ENCODE results near the gene GDPD5. TPM values are rescaled to one million over a fixed set of nuclear protein-coding genes. Genes with fewer than 3 reads are reported as not detected.

GDPD5 gene
- total RNA-seq, 1 donor from 2014 or later: 15.8 TPM

DNA sequence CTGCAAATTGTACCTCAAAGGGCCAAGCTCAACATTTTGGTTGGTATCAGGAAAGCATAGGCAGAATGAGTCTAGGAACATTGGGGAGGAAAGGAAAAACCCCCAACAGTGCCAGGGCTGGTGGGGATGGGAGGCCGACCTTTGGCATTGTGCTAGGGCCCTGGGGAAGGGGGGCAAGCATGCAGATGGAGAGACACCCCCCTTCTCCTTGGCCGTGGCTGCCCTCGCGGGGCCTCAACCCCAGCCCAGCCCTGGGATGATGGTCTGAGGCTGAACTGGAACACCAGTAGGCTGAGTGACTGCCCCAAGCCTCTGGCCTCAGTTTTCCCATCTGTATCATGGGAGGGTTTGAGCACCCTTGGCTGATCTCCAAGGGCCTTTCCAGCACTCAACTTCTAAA is 40.0 kb downstream of the GDPD5 start:
- H3K9me3 ChIP-seq: no peaks in the 10 kb centered on the region
- TF ChIP-seq CTCF (IDR thresholded peaks at IDR 0.05): no peak
- H3K36me3 ChIP-seq: no peaks in the 10 kb centered on the region
- no peak for DNase-seq
- no peak for ATAC-seq
- no peaks in the 10 kb centered on the region for H3K4me1 ChIP-seq
- no peak overlapping the region for H3K4me3 ChIP-seq
- no peaks in the 10 kb centered on the region for H3K27me3 ChIP-seq (ENCODE audit: low read depth)
- H3K27ac ChIP-seq: no peak overlapping the region
- intact Hi-C loops (cut with DNase I): no loop called here

DNA sequence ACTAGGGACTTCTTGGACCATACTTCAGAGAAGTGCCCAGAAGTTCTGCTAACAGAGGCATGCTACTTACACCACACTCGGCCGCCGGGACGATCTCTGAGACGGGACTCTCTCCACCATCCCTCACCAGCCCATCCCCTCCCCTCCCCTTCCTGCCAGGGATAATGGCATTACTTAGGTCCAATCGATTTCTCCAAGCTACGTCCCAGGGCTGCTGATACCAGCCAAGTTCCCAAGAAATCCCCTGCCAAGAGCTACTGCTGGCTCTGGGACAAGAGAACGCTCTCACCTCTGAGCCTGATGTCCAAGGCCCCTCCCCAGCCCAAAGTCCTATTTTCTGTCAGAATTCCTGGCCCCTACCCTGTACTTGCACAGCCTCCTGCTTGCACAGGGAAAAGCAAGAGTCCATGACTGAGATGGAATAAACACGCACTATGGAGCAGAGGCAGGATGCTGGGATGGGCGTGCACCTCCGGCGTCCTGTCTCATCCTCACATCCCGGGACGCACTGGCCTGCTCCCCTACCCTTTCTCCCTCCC is 42.7 kb downstream of the GDPD5 start:
- Histone ChIP-seq H3K9me3 (no peaks in the 10 kb centered on the region), H3K36me3 (no peaks in the 10 kb centered on the region), H3K27me3 (ENCODE audit: low read depth) (no peaks in the 10 kb centered on the region), H3K27ac (no peak overlapping the region), H3K4me3 (no peak overlapping the region), H3K4me1 (no peaks in the 10 kb centered on the region)
- no peak for TF ChIP-seq CTCF (IDR thresholded peaks at IDR 0.05)
- DNase-seq (no peak), ATAC-seq (no peak)
- intact Hi-C loops (cut with DNase I): no loop called here

DNA sequence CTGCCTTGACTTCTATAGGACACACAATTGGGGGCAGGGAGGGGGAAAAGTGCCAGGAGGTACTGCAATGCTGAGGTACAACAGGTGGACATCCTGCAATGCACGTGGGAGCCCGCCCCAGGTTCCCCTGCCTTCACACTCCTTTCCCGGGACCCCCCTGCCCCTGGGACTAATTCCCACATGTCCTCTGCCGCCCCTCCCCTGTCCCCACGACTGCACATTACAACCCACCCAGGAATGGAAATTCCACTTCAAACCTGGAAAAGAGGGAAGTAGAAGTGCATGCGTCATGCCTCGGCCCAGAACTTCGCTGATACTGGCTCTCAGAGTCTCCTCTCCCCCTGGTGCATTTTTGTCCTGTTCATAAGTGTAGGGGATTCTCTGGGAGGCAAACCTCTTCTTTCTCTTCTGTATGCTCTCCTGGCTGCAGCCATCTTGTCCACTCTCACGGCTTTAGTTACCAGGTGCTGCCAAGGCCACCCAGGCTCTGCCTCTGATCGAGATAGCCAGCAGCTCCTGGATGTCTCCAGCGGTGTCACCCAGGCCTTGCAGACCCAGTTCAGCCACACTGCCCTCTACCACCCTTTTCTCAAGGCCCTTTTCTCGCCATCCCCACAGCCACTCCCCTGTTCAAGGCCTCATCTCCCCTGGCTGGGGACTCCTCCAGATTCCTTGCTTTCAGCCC is 43.7 kb downstream of the GDPD5 start:
- no peak for ATAC-seq
- Histone ChIP-seq H3K4me1 (peaks cover 1% of the 10 kb centered on the region), H3K9me3 (no peaks in the 10 kb centered on the region), H3K36me3 (no peaks in the 10 kb centered on the region), H3K27me3 (ENCODE audit: low read depth) (no peaks in the 10 kb centered on the region), H3K4me3 (no peak overlapping the region), H3K27ac (no peak overlapping the region)
- intact Hi-C loops (cut with DNase I): no loop called here
- TF ChIP-seq CTCF (IDR thresholded peaks at IDR 0.05): no peak
- no peak for DNase-seq

GRCh38 chr11:75481223-75481921 is 44.4 kb downstream of the GDPD5 start:
- TF ChIP-seq CTCF (IDR thresholded peaks at IDR 0.05): no peak
- intact Hi-C loops (cut with DNase I): no loop called here
- H3K27me3 ChIP-seq (ENCODE audit: low read depth): no peaks in the 10 kb centered on the region
- no peak overlapping the region for H3K27ac ChIP-seq
- H3K36me3 ChIP-seq: no peaks in the 10 kb centered on the region
- no peak overlapping the region for H3K4me3 ChIP-seq
- no peaks in the 10 kb centered on the region for H3K9me3 ChIP-seq
- ATAC-seq: no peak
- no peak for DNase-seq
- H3K4me1 ChIP-seq: peaks cover 8% of the 10 kb centered on the region

- Histone ChIP-seq H3K27me3 (ENCODE audit: low read depth) (no peaks in the 10 kb centered on the region), H3K27ac (no peak overlapping the region), H3K4me1 (peaks cover 17% of the 10 kb centered on the region), H3K9me3 (no peaks in the 10 kb centered on the region), H3K4me3 (no peak overlapping the region), H3K36me3 (no peaks in the 10 kb centered on the region)
- intact Hi-C loops (cut with DNase I): no loop called here
- no peak for DNase-seq
- no peak for TF ChIP-seq CTCF (IDR thresholded peaks at IDR 0.05)
- no peak for ATAC-seq
These were observed 45.3 kb downstream of the GDPD5 start for GRCh38 chr11:75480185-75481175.

Measured in lower lobe of right lung (tissue), 2 donors.